PFSK-1 (cell line): Measurements from ENCODE around the gene S100A6.

Experiments used
- FOXP2 ChIP-seq: optimal IDR thresholded peaks from 2 replicates; pipeline ENCODE3; 2011; ENCODE audit warnings: borderline replicate concordance, control low read depth, inconsistent platforms; ENCODE audit not compliant: insufficient read depth; ENCODE audit errors: extremely low read length, extremely low read depth
- POLR2AphosphoS5 ChIP-seq: IDR thresholded peaks from 2 replicates; pipeline ENCODE4 v1.6.1; 2012; ENCODE audit warnings: low read depth, mild to moderate bottlenecking, control low read depth, low read length, moderate library complexity
- SIN3A ChIP-seq: IDR thresholded peaks from 2 replicates; pipeline ENCODE4 v1.6.1; 2012; ENCODE audit warnings: mild to moderate bottlenecking, low read length, moderate library complexity, borderline replicate concordance; ENCODE audit not compliant: insufficient read depth
- TAF1 ChIP-seq: IDR thresholded peaks from 2 replicates; pipeline ENCODE4 v1.6.1; 2012; ENCODE audit warnings: low read length, control low read depth, borderline replicate concordance; ENCODE audit not compliant: insufficient read depth
- TF ChIP-seq, protein P1 (sequence below), 2 experiments: IDR thresholded peaks; 2 replicates each; pipeline versions ENCODE4 v1.6.1 to v1.8.0; 2011 to 2012; ENCODE audit warnings: low read depth in 2 of 2, low read length in 2 of 2, control low read depth in 1 of 2, inconsistent platforms in 1 of 2, mild to moderate bottlenecking in 1 of 2, moderate library complexity in 1 of 2; ENCODE audit not compliant: insufficient read depth in 1 of 2

Gene S100A6

DNA sequence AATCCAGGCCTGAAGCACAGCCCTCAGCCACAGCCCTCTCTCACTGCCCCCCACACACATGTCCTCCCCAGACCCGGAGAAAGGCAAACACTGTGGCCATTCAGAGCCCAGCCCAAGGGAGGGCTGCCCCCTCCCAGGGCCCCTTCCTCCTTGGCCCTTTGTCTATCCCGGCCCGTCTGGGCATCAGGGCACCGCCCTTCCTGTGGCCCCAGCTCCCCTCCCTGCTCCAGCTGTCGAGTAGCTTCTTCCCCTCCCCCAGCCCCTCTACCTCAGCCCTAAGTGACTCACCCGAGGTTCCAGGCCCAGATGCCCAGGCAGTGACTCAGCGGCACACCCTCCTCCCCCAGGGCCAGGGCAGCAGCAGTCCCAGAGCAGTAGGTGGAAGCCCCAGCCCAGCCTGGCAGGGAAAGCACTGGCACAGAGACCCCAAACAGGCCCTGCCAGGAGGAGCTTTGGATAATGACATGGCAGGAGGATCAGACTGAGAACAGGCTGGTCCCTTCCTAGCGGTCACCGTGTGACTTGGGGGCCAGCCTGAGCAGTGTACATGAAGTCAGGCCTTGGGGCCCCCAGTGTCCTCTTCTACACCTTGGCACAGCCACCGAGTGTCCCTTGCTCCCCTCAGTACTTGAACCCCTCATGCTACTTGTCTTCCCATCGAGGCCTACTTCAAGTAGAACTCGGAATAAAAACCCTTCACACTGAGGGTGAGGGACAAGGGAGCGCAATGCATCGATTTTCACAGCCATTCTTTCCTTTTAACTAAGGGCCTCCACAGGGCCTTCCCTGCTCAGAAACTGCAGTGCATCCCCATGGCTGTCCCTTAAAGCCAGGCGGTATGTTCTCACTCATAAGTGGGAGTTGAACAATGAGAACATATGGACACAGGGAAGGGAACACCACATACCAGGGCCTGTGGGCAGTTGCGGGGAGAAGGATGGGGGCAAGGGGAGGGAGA, 30.9 kb upstream of the S100A6 start:
- TF ChIP-seq SIN3A (peak; percentile 37; the same call in 1 of the 2 replicates), TAF1 (0 out of 2 replicates have a peak, but pooled peaks have one; percentile 32), POLR2AphosphoS5 (peak; percentile 38; the same call in 1 of the 2 replicates), FOXP2 (no peak)
- TF ChIP-seq, protein P1, sequence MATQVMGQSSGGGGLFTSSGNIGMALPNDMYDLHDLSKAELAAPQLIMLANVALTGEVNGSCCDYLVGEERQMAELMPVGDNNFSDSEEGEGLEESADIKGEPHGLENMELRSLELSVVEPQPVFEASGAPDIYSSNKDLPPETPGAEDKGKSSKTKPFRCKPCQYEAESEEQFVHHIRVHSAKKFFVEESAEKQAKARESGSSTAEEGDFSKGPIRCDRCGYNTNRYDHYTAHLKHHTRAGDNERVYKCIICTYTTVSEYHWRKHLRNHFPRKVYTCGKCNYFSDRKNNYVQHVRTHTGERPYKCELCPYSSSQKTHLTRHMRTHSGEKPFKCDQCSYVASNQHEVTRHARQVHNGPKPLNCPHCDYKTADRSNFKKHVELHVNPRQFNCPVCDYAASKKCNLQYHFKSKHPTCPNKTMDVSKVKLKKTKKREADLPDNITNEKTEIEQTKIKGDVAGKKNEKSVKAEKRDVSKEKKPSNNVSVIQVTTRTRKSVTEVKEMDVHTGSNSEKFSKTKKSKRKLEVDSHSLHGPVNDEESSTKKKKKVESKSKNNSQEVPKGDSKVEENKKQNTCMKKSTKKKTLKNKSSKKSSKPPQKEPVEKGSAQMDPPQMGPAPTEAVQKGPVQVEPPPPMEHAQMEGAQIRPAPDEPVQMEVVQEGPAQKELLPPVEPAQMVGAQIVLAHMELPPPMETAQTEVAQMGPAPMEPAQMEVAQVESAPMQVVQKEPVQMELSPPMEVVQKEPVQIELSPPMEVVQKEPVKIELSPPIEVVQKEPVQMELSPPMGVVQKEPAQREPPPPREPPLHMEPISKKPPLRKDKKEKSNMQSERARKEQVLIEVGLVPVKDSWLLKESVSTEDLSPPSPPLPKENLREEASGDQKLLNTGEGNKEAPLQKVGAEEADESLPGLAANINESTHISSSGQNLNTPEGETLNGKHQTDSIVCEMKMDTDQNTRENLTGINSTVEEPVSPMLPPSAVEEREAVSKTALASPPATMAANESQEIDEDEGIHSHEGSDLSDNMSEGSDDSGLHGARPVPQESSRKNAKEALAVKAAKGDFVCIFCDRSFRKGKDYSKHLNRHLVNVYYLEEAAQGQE (IDR thresholded peaks at IDR 0.05; ENCODE audit: insufficient read depth in 1 of 2, low read depth in 2 of 2, low read length in 2 of 2), result peak in 1 of 2 experiments; percentile 71; a peak in 1 of 4 replicates

DNA sequence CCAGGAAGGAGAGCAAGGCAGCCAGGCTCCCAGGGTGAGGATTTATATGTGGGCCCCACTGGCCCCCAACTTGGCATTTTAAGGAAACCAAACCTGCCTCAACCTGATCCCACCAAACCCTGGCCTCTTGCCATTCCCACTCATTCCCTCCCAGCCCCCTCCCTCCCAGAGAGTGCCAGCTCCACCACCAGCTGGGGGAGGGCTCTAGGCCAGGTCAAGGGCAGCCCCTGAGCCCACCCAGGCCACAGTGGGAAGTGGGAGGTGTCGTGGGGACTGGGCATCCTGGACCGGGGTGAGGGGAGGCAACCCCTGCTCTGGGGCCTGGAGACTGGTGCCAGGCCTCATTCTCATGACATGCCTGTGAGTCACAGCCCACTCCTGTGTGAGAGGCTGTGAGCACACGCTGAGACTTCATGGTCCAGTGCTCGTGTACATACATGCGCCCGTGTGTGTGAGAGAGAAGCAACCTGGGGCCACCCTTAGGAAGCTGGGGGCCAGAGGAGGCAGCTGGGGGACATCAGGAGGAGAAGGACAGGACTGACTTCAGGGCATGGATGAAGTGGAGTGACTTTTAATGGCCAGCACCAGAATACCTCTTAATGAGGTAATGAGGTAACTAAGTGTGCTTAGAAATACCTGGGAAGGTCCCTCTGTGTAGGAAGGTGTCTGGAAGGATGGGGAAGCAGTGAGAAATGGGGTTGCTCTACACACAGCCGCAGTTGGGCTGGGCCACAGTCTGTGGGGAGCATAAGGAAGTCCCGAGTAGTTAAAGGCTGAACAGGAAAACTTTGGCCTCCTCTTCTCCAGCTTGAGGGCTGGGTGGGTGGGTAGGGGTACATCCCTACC, 30.0 kb upstream of the S100A6 start, which contains the start of gene S100A2:
S100A2 (minus strand) TSS at position 316 of the 846 bp plus-strand sequence. CDS start 1,967 bp downstream, outside the sequence.
- TF ChIP-seq POLR2AphosphoS5, result no peak

DNA sequence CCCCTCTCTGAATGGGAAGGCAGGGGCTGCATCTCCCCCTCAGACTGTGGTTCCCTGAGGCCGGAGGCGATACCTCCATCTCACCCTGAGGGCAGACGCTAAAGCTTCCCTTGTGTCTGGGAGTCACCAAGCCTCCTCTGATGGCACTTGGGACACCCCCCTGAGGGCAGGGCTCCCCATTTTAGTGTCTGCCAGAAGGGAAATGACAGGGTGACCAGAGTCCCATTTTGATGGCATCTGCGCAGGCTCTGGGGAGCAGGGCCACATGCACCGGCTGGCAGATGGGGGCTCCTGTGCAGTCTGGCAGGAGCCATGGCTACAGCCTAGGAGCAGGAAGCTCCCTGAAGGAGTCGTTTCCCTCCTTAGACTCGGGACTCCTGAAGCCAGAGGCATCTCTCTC, 28.2 kb upstream of the S100A6 start:
- no peak for TF ChIP-seq FOXP2
- no peak for TF ChIP-seq SIN3A
- TF ChIP-seq POLR2AphosphoS5, result no peak
- TF ChIP-seq TAF1, result no peak
- TF ChIP-seq, protein P1 (IDR thresholded peaks at IDR 0.05; ENCODE audit: insufficient read depth in 1 of 2, low read depth in 2 of 2, low read length in 2 of 2), result no peak

DNA sequence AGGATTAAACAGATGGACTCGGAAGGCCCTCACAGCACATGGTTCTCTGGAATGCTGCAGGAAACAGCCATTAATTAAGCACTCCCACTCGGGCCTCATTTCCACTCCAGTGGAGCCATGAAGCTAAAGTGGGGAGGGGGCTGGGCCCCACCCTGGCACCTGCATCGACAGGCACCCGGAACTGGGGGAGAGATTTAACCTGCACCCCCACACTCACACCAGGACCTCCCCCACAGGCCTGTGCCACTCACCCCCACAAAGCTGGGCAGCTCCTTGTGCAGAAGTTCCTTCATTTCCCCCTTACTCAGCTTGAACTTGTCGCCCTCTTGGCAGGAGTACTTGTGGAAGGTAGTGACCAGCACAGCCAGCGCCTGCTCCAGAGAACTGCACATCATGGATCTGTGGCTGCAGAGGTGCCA, 27.7 kb upstream of the S100A6 start:
- TF ChIP-seq, protein P1 (IDR thresholded peaks at IDR 0.05; ENCODE audit: insufficient read depth in 1 of 2, low read depth in 2 of 2, low read length in 2 of 2), result no peak
- TF ChIP-seq TAF1, result no peak
- TF ChIP-seq POLR2AphosphoS5, result no peak
- TF ChIP-seq FOXP2, result no peak
- TF ChIP-seq SIN3A, result no peak

DNA sequence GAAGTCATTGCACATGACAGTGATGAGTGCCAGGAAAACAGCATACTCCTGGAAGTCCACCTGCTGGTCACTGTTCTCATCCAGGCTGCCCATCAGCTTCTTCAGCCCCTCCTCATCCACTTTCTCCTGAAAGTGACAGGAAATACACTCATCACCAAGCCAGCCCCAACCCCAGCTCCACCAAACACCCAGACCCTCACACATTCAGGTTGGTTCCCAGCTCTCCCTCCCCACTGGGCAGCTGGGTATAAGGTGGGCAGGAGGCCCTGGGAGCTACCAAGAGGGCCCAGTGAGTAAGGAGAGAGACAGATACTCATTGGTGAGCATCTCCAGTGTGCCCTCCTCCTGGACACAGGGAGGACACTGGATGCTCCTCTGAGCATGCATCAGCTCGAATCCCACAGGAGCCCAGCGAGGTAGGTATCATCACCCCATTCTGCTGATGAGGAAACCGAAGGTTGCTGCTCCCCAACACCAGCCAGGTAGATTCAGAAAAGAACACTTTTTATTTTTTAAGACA, 25.7 kb upstream of the S100A6 start:
- TF ChIP-seq TAF1 (no peak), FOXP2 (no peak), SIN3A (no peak)
- TF ChIP-seq, protein P1 (IDR thresholded peaks at IDR 0.05; ENCODE audit: insufficient read depth in 1 of 2, low read depth in 2 of 2, low read length in 2 of 2), result no peak
